WTC11 (cell line): ENCODE results near the gene PKP2. TPM values are rescaled to one million over a fixed set of nuclear protein-coding genes. Genes with fewer than 3 reads are reported as not detected.

Experiments
- ATAC-seq: fragments of 200-7000 bp; cut with Tn5 transposase; 2 replicates; pipeline ENCODE4 v1.10.0; 2021; ENCODE audit warnings: mild to moderate bottlenecking, moderate library complexity
- CTCF ChIA-PET: fragments of 300-600 bp; sonication (Branson Sonifier 250); formaldehyde crosslinking; loops from one replicate; lab custom pipeline; 2021; ENCODE audit warnings: antibody characterized with exemption; lab: Charles Lee
- POLR2A ChIA-PET: fragments of 350-600 bp; sonication (Branson Sonifier 250); formaldehyde crosslinking; loops from one replicate; lab custom pipeline; 2021; ENCODE audit warnings: antibody characterized with exemption; lab: Charles Lee
- DNase-seq: peaks from one replicate; pipeline ENCODE4 v3.0.0; 2021; ENCODE audit warnings: low spot score
- H3K27ac Mint-ChIP-seq: 2 replicates; pipeline ENCODE4 v1.8.0; 2021; ENCODE audit warnings: mixed read lengths
- H3K27me3 Mint-ChIP-seq: 2 replicates; pipeline ENCODE4 v1.8.0; 2021; ENCODE audit warnings: low read depth, mild to moderate bottlenecking, moderate library complexity, mixed read lengths
- H3K36me3 Mint-ChIP-seq: 2 replicates; pipeline ENCODE4 v1.8.0; 2021; ENCODE audit warnings: mixed read lengths
- H3K4me1 Mint-ChIP-seq: 2 replicates; pipeline ENCODE4 v1.8.0; 2022; ENCODE audit warnings: mixed read lengths
- H3K4me3 Mint-ChIP-seq: 2 replicates; pipeline ENCODE4 v1.8.0; 2021; ENCODE audit warnings: mild to moderate bottlenecking, moderate library complexity, mixed read lengths
- H3K9me3 Mint-ChIP-seq: 2 replicates; pipeline ENCODE4 v1.8.0; 2021; ENCODE audit warnings: mixed read lengths
- ARID4B ChIP-seq: sonication (generic); formaldehyde crosslinking; IDR thresholded peaks from 2 replicates; pipeline ENCODE4 v1.8.0; 2023; ENCODE audit warnings: missing genetic modification reagents, mild to moderate bottlenecking, borderline replicate concordance
- ATF1 ChIP-seq: sonication (generic); formaldehyde crosslinking; IDR thresholded peaks from 2 replicates; pipeline ENCODE4 v1.8.1; 2023; ENCODE audit warnings: mild to moderate bottlenecking, moderate library complexity, missing genetic modification reagents
- ATF2 ChIP-seq: sonication (generic); formaldehyde crosslinking; IDR thresholded peaks from 2 replicates; pipeline ENCODE4 v1.8.1; 2022; ENCODE audit warnings: low read depth, missing genetic modification reagents, borderline replicate concordance
- CBFB ChIP-seq: sonication (generic); formaldehyde crosslinking; IDR thresholded peaks from 2 replicates; pipeline ENCODE4 v1.8.1; 2022; ENCODE audit warnings: mild to moderate bottlenecking, low read depth, missing genetic modification reagents
- CDX4 ChIP-seq: fragments of 250-450 bp; sonication (Bioruptor Pico); IDR thresholded peaks from 2 replicates; pipeline ENCODE4 v1.9.0; 2021; ENCODE audit warnings: moderate library complexity, mild to moderate bottlenecking, inconsistent platforms, borderline replicate concordance
- CTCF ChIP-seq: fragments of 200-600 bp; IDR thresholded peaks from 2 replicates; pipeline ENCODE4 v1.8.0; 2022; ENCODE audit warnings: antibody characterized with exemption
- EMX1 ChIP-seq: fragments of 250-450 bp; sonication (Bioruptor Pico); IDR thresholded peaks from 2 replicates; pipeline ENCODE4 v1.8.0; 2021; ENCODE audit warnings: mild to moderate bottlenecking
- FOXJ3 ChIP-seq: sonication (generic); formaldehyde crosslinking; IDR thresholded peaks from 2 replicates; pipeline ENCODE4 v1.9.0; 2021; ENCODE audit warnings: missing genetic modification reagents, mild to moderate bottlenecking, borderline replicate concordance
- FOXP4 ChIP-seq: sonication (generic); formaldehyde crosslinking; IDR thresholded peaks from 2 replicates; pipeline ENCODE4 v1.8.0; 2022; ENCODE audit warnings: mild to moderate bottlenecking, missing genetic modification reagents
- JUN ChIP-seq: sonication (generic); formaldehyde crosslinking; IDR thresholded peaks from 2 replicates; pipeline ENCODE4 v1.8.0; 2023; ENCODE audit warnings: mild to moderate bottlenecking, missing genetic modification reagents
- MYBL2 ChIP-seq: sonication (generic); formaldehyde crosslinking; IDR thresholded peaks from 2 replicates; pipeline ENCODE4 v1.8.1; 2023; ENCODE audit warnings: mild to moderate bottlenecking, moderate library complexity, missing genetic modification reagents
- NR2C2 ChIP-seq: sonication (generic); formaldehyde crosslinking; IDR thresholded peaks from 2 replicates; pipeline ENCODE4 v1.8.0; 2022; ENCODE audit warnings: mild to moderate bottlenecking, missing genetic modification reagents
- PREB ChIP-seq: sonication (generic); formaldehyde crosslinking; IDR thresholded peaks from 2 replicates; pipeline ENCODE4 v1.8.1; 2022; ENCODE audit warnings: mild to moderate bottlenecking, missing genetic modification reagents, moderate library complexity, borderline replicate concordance
- SMAD3 ChIP-seq: sonication (generic); formaldehyde crosslinking; IDR thresholded peaks from 2 replicates; pipeline ENCODE4 v1.8.0; 2022; ENCODE audit warnings: missing genetic modification reagents, mild to moderate bottlenecking, borderline replicate concordance
- SOX15 ChIP-seq: fragments of 250-450 bp; sonication (Bioruptor Pico); IDR thresholded peaks from 2 replicates; pipeline ENCODE4 v1.9.0; 2021; ENCODE audit warnings: mild to moderate bottlenecking
- TP53 ChIP-seq: sonication (generic); formaldehyde crosslinking; IDR thresholded peaks from 2 replicates; pipeline ENCODE4 v1.8.1; 2023; ENCODE audit warnings: mild to moderate bottlenecking, missing genetic modification reagents
- ZBTB21 ChIP-seq: sonication (generic); formaldehyde crosslinking; IDR thresholded peaks from 2 replicates; pipeline ENCODE4 v1.8.1; 2023; ENCODE audit warnings: mild to moderate bottlenecking, missing genetic modification reagents, borderline replicate concordance
- ZNF121 ChIP-seq: sonication (generic); formaldehyde crosslinking; IDR thresholded peaks from 2 replicates; pipeline ENCODE4 v1.8.0; 2023; ENCODE audit warnings: missing genetic modification reagents
- ZNF396 ChIP-seq: fragments of 250-450 bp; sonication (Bioruptor Pico); IDR thresholded peaks from 2 replicates; pipeline ENCODE4 v1.8.0; 2021; ENCODE audit warnings: mild to moderate bottlenecking, moderate library complexity, borderline replicate concordance
- total RNA-seq: library from RNA; stranded (reverse); gene quantifications from 3 replicates; pipeline ENCODE4 v1.2.3, GENCODE V29; 2021
- TF ChIP-seq, protein P1 (sequence below): fragments of 250-450 bp; sonication (Bioruptor Pico); IDR thresholded peaks from 2 replicates; pipeline ENCODE4 v1.9.0; 2021; ENCODE audit warnings: mild to moderate bottlenecking
- TF ChIP-seq, protein P2 (sequence below): sonication (generic); formaldehyde crosslinking; IDR thresholded peaks from 2 replicates; pipeline ENCODE4 v1.8.1; 2023; ENCODE audit warnings: mild to moderate bottlenecking, missing genetic modification reagents

Gene PKP2
- total RNA-seq, 1 experiment from 2014 or later: 22.0 TPM

DNA sequence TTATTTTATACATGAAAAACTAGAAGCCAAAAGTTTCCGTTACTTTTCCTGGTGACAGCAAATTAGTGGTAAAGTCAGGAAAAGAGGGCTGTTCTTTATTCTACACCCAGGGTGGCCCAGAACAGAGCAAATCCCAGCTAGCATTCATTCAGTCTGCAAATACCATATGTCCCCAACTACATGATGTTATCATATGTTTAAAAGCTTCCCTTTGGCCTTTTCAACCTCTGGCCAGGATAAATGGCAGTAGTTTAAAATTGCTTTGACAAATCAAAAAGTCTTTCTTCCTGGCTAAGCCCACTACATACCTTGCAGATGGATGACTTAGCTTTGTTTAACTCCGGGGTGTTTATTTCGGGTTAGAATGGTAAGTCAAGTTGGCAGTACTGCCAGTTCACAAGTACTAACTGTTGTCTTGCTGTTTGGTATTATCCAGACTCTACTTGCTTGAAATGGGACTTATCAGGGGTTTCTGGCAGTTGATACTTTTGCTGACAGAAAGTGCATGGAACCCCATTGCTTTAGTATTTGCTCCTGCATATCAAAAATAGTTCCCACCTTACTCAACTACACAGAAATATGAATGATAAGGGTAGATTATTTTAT is 69.7 kb downstream of the PKP2 start:
- Mint-ChIP-seq H3K27me3 (no peaks in the 10 kb centered on the region), H3K4me3 (no peak overlapping the region), H3K4me1 (no peaks in the 10 kb centered on the region), H3K36me3 (peaks cover 13% of the 10 kb centered on the region), H3K27ac (no peak overlapping the region), H3K9me3 (no peaks in the 10 kb centered on the region)
- DNase-seq: no peak
- CTCF ChIA-PET: interaction anchor here (0.8 to 1.7 kb wide), 2 partner anchors 71 to 92 kb away, joined by 3 to 4 read pairs; partner anchors contain the start of gene YARS2
- POLR2A ChIA-PET: no interaction called here
- no peak for ATAC-seq
- no peak for TF ChIP-seq ATF2 (CRISPR knock-in tag)
- TF ChIP-seq ZBTB21 (CRISPR knock-in tag): no peak
- no peak for TF ChIP-seq CBFB (CRISPR knock-in tag)
- TF ChIP-seq CTCF: no peak
- TF ChIP-seq NR2C2: no peak
- TF ChIP-seq EMX1: no peak
- TF ChIP-seq SMAD3 (CRISPR knock-in tag): no peak

DNA sequence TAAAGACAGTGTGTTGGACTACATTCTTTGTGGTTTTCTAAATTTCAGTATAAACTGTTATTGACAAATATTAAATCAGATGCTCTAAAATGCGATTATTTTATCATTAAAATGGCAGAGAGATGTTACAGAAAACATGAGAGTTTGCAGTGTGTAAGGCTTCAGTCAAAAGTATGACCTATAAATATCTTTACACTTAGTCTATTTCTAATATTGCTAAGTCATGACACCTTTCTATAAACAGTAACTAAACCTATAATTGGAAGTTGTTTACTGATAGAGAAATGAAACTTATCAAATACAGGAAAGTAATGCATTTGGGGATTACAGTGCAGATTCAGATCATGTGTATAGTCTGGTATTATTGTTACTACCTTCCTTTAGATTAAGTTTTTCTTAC is 72.0 kb downstream of the PKP2 start:
- ChIA-PET CTCF (no interaction called here), POLR2A (no interaction called here)
- Mint-ChIP-seq H3K27ac (no peak overlapping the region), H3K36me3 (peaks cover 21% of the 10 kb centered on the region), H3K9me3 (no peaks in the 10 kb centered on the region), H3K27me3 (no peaks in the 10 kb centered on the region), H3K4me3 (no peak overlapping the region), H3K4me1 (no peaks in the 10 kb centered on the region)
- ATAC-seq: no peak
- DNase-seq: no peak
- TF ChIP-seq, protein P1, sequence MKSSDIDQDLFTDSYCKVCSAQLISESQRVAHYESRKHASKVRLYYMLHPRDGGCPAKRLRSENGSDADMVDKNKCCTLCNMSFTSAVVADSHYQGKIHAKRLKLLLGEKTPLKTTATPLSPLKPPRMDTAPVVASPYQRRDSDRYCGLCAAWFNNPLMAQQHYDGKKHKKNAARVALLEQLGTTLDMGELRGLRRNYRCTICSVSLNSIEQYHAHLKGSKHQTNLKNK (CRISPR knock-in tag): no peak
- TF ChIP-seq PREB (CRISPR knock-in tag): no peak
- TF ChIP-seq, protein P2, sequence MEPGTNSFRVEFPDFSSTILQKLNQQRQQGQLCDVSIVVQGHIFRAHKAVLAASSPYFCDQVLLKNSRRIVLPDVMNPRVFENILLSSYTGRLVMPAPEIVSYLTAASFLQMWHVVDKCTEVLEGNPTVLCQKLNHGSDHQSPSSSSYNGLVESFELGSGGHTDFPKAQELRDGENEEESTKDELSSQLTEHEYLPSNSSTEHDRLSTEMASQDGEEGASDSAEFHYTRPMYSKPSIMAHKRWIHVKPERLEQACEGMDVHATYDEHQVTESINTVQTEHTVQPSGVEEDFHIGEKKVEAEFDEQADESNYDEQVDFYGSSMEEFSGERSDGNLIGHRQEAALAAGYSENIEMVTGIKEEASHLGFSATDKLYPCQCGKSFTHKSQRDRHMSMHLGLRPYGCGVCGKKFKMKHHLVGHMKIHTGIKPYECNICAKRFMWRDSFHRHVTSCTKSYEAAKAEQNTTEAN (CRISPR knock-in tag): no peak
- no peak for TF ChIP-seq JUN
- TF ChIP-seq MYBL2 (CRISPR knock-in tag): no peak
- TF ChIP-seq SOX15 (CRISPR knock-in tag): no peak
- no peak for TF ChIP-seq ATF1 (CRISPR knock-in tag)
- TF ChIP-seq ZNF396: no peak
- no peak for TF ChIP-seq ARID4B
- no peak for TF ChIP-seq ZNF121 (CRISPR knock-in tag)
- TF ChIP-seq FOXP4: no peak
- TF ChIP-seq TP53 (CRISPR knock-in tag): no peak
- no peak for TF ChIP-seq FOXJ3 (CRISPR knock-in tag)
- TF ChIP-seq CDX4 (CRISPR knock-in tag): no peak
